ENCODE measurements around the gene RHPN2.
"Not testable (repeated sequence)": the region's sequence is repeated elsewhere in the genome, so short reads cannot be mapped to it uniquely, and the experiment has no call there.

DNA sequence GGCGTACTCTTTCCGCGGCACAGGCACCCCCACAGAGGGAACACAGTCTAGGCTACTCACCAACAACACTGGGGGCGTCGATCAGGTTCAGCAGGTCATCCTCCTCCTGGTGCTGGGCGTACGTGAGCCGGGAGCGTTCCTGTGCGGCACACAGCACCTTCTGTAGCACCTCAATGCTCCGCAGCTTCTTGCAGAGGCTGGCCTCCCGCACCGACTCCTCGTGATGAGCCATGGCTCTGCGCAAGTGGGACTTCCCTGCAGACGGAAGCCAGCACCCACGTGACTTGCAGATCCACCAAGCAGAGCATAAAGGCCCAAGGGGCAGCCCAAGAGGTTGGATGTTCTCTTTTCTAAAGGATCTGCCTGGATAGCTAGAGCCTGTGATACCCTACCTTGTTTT lies 68.7 kb downstream of the RHPN2 start:
- not testable (repeated sequence) for TF ChIP-seq CTCF (conservative IDR thresholded peaks at IDR 0.05; ENCODE audit: low read length); EZH2phosphoT487 (IDR thresholded peaks at IDR 0.05; ENCODE audit: borderline replicate concordance)

All from Loucy (cell line).